HepG2 (cell line): ENCODE measurements around the gene LRRC3. TPM values are rescaled to one million over a fixed set of nuclear protein-coding genes. Genes with fewer than 3 reads are reported as not detected.

ENCODE experiments used
- DNMT1 ChIP-seq: sonication (generic); formaldehyde crosslinking; IDR thresholded peaks from 2 replicates; pipeline ENCODE4 v1.5.1; 2020; ENCODE audit warnings: mild to moderate bottlenecking, missing genetic modification reagents
- E2F1 ChIP-seq: sonication (generic); formaldehyde crosslinking; IDR thresholded peaks from 2 replicates; pipeline ENCODE4 v1.5.0; 2020; ENCODE audit warnings: missing genetic modification reagents
- HDAC2 ChIP-seq: sonication (generic); formaldehyde crosslinking; IDR thresholded peaks from 2 replicates; pipeline ENCODE4 v1.4.0; 2020; ENCODE audit warnings: missing genetic modification reagents
- HNRNPLL ChIP-seq: fragments of 200-400 bp; formaldehyde crosslinking; IDR thresholded peaks from 2 replicates; pipeline ENCODE4 v1.6.1; 2017; ENCODE audit warnings: mild to moderate bottlenecking, low read depth, low read length; ENCODE audit not compliant: poor library complexity, severe bottlenecking
- HOXD1 ChIP-seq: sonication (generic); formaldehyde crosslinking; IDR thresholded peaks from 2 replicates; pipeline ENCODE4 v1.5.0; 2020; ENCODE audit warnings: missing genetic modification reagents
- IKZF4 ChIP-seq: sonication (generic); formaldehyde crosslinking; IDR thresholded peaks from 2 replicates; pipeline ENCODE4 v1.5.1; 2020; ENCODE audit warnings: borderline replicate concordance, mild to moderate bottlenecking, low read depth, missing genetic modification reagents; ENCODE audit errors: not compliant biosample characterization
- SAP130 ChIP-seq: IDR thresholded peaks from 2 replicates; pipeline ENCODE4 v1.6.1; 2016; ENCODE audit warnings: low read depth
- TEF ChIP-seq: sonication (generic); formaldehyde crosslinking; IDR thresholded peaks from 2 replicates; pipeline ENCODE4 v1.5.0; 2020; ENCODE audit warnings: missing genetic modification reagents
- TFE3 ChIP-seq: IDR thresholded peaks from 2 replicates; pipeline ENCODE4 v1.6.1; 2016
- TOPORS ChIP-seq: sonication (generic); formaldehyde crosslinking; IDR thresholded peaks from 2 replicates; pipeline ENCODE4 v1.8.0; 2023; ENCODE audit warnings: mild to moderate bottlenecking, missing genetic modification reagents
- ZNF460 ChIP-seq: sonication (generic); formaldehyde crosslinking; IDR thresholded peaks from 2 replicates; pipeline ENCODE4 v1.5.1; 2020; ENCODE audit warnings: missing genetic modification reagents, mild to moderate bottlenecking, borderline replicate concordance
- ZNF546 ChIP-seq: sonication (generic); formaldehyde crosslinking; conservative IDR thresholded peaks from 2 replicates; pipeline ENCODE4 v1.8.1; 2023; ENCODE audit warnings: mild to moderate bottlenecking, missing genetic modification reagents
- ZNF547 ChIP-seq: sonication (generic); formaldehyde crosslinking; IDR thresholded peaks from 2 replicates; pipeline ENCODE4 v1.5.1; 2020; ENCODE audit warnings: mild to moderate bottlenecking, missing genetic modification reagents
- ZNF605 ChIP-seq: sonication (generic); formaldehyde crosslinking; IDR thresholded peaks from 2 replicates; pipeline ENCODE4 v1.8.0; 2022; ENCODE audit warnings: mild to moderate bottlenecking, missing genetic modification reagents
- ZNF770 ChIP-seq: sonication (generic); formaldehyde crosslinking; IDR thresholded peaks from 2 replicates; pipeline ENCODE4 v1.5.0; 2020; ENCODE audit warnings: mild to moderate bottlenecking, missing genetic modification reagents
- ZNF775 ChIP-seq: sonication (generic); formaldehyde crosslinking; IDR thresholded peaks from 2 replicates; pipeline ENCODE4 v1.4.0; 2020; ENCODE audit warnings: missing genetic modification reagents, mild to moderate bottlenecking, moderate library complexity, borderline replicate concordance
- ZNF784 ChIP-seq: sonication (generic); formaldehyde crosslinking; IDR thresholded peaks from 2 replicates; pipeline ENCODE4 v1.5.1; 2020; ENCODE audit warnings: missing genetic modification reagents, mild to moderate bottlenecking, borderline replicate concordance
- ZNF839 ChIP-seq: sonication (generic); formaldehyde crosslinking; IDR thresholded peaks from 2 replicates; pipeline ENCODE4 v1.4.0; 2020; ENCODE audit warnings: missing genetic modification reagents, mild to moderate bottlenecking, borderline replicate concordance
- polyA plus RNA-seq, 8 experiments: library from polyadenylated mRNA; depleted of rRNA in 3 of 8; stranded (reverse) in 7 of 8; unstranded in 1 of 8; fragments of >200 nt; fragmentation: Illumina TruSeq in 4 of 8; extraction: Trizol in 4 of 8; gene quantifications; 2 replicates each; pipeline versions ENCODE4 v1.2.1 to v1.2.3, GENCODE V29; 2011 to 2016; ENCODE audit warnings: low read depth in 4 of 8, missing spikeins in 1 of 8, mixed read lengths in 1 of 8; ENCODE audit not compliant: insufficient read depth in 1 of 8
- total RNA-seq, 5 experiments: library from RNA; depleted of rRNA; stranded (reverse); fragments of >200 nt; fragmentation: Illumina TruSeq; extraction: Trizol; gene quantifications; 2 replicates each; pipeline ENCODE4 v1.2.3, GENCODE V29; 2016; ENCODE audit warnings: low read depth in 1 of 5

The LRRC3 gene
- total and polyA plus RNA-seq, 2 of the 13 experiments (the other 11 are each of a cell fraction or from before 2014, with no cell fraction given), result 4.8 to 16.5 TPM

GRCh38 chr21:44498280-44499210, 43.2 kb downstream of the LRRC3 start (continued):
- TF ChIP-seq ZNF460 (CRISPR knock-in tag) (no peak), TFE3 (no peak), TEF (no peak), HOXD1 (CRISPR knock-in tag) (no peak), ZNF775 (CRISPR knock-in tag) (no peak), IKZF4 (no peak), SAP130 (peak; percentile 34; the same call in 1 of the 2 replicates), E2F1 (no peak), ZNF784 (CRISPR knock-in tag) (no peak), ZNF839 (CRISPR knock-in tag) (no peak), ZNF605 (CRISPR knock-in tag) (peak; percentile 57; the same call in 1 of the 2 replicates), ZNF770 (CRISPR knock-in tag) (no peak), ZNF546 (CRISPR knock-in tag) (no peak), HDAC2 (no peak; the same call in 1 of the 2 replicates), HNRNPLL (no peak), DNMT1 (CRISPR knock-in tag) (no peak), TOPORS (CRISPR knock-in tag) (no peak), ZNF547 (peak; percentile 42; the same call in 1 of the 2 replicates)
